Stimulated activated CD8-positive, alpha-beta memory T cell treated with anti-CD3 and anti-CD28 coated beads, Interleukin-4, amount 100 ng/mL, for 4 hours (primary cell): ENCODE measurements around the gene KCTD3.

Experiments
- DNase-seq, 2 donors: peaks; one replicate each; pipeline ENCODE4 v3.0.0-alpha.2; 2020; ENCODE audit warnings: low read depth in 2 of 2, low spot score in 1 of 2

KCTD3 gene

DNA sequence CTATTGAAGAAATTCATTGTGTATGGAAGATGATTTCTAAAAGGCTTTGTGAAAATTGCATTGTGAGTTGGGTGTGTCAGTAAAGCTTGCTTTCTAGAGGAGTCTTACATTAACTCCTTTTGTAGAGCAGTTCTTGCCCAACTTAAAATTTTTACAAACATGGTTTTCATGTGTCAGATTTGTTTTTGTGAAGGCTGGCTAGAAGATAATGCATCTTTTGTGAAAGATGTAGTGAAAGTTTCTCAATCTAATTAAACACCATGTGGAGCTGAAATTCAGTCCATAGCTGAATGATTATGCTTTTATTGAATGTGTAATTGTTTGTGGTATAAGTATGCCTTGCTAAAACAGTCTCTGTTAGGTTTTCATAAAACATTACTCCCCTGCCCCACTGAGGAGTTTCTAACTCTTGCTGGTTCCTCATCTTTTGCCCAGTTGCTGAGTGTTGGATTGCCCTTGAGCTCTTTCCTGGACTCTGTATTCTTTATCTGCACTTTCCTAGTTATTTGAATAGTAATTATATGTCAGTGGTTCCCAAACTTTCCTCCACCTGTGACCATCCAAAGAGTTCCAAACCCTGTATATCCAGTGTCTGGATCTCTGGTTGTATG is 38.0 kb downstream of the KCTD3 start:
- DNase-seq: no peak

DNA sequence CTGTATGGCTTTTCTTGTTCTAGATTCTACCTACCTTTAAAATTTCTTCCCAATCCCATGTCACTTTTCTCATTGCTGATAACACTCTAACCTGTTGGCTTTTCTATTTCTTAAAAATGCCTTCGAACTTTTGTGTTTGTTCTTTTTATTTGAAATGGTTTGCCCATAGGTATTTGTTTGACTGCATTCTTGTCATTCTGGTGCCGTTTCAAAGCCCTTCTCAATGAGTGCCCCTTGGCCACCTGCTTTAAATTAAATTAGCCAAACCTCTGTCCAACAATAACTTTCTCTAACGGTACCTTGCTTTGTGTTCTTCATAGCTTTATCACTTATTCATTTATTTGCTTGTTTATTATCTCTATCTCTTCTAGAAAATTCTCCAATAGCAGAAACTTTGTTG is 38.9 kb downstream of the KCTD3 start:
- no peak for DNase-seq

GRCh38 chr1:215606564-215607168 is 39.6 kb downstream of the KCTD3 start:
- no peak for DNase-seq

DNA sequence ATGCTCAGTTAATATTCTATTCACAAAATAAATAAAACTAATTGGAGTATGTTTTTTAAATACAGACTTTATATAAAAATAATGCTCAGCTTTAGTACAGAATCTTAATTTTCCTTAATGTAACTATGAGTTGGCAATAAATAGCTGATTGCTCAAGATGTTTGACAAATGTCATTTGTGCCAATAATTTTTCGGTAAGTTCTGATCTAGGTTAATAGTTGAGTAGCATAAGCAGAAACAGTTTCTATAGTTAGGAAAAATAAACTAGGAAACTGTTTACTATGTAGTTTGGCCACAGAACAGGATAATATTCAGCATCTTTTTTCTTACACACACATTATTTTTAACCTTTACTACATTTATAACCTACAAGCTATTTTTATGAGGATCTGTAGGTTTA is 40.3 kb downstream of the KCTD3 start:
- DNase-seq: no peak

DNA sequence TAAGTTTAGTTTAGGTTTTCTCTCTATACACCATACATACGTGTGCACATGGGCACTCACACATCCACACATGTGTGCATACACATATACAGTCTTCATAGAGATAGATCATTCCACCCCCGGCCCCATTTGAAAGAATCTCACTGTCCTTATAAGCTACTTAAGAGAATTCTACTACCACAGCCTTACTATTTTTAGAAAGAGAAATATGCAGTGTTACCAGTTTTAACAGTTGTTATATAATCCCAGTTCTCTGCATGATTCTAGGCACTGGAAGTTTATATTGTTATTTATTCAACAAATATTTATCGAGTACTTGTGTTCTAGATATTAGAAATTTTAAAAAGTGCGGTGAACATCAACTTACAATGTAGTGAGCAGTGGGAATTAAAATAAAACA is 41.5 kb downstream of the KCTD3 start:
- DNase-seq: no peak

GRCh38 chr1:215612391-215612790 is 45.3 kb downstream of the KCTD3 start:
- no peak for DNase-seq

- DNase-seq: no peak
Measured at GRCh38 chr1:215617979-215618378, 50.9 kb downstream of the KCTD3 start.

- no peak for DNase-seq
Measured at GRCh38 chr1:215623162-215623561, 56.1 kb downstream of the KCTD3 start.

DNA sequence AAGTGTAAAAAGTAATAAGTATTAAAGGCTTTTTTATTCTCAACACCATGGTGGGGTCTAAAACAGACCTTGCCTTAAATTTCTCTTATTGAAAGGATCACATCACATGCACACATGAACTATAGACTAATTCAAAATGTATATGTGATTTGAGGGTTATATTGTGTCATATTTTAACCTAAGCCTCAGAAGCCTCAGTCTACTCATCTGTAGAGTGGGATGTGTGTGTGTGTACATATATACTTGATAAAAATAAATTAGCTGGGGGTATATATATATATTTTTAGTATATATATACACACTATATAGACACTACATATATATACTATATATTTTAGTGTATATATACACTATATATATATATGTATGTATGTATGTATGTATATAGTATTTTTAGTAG is 58.8 kb downstream of the KCTD3 start:
- no peak for DNase-seq

DNA sequence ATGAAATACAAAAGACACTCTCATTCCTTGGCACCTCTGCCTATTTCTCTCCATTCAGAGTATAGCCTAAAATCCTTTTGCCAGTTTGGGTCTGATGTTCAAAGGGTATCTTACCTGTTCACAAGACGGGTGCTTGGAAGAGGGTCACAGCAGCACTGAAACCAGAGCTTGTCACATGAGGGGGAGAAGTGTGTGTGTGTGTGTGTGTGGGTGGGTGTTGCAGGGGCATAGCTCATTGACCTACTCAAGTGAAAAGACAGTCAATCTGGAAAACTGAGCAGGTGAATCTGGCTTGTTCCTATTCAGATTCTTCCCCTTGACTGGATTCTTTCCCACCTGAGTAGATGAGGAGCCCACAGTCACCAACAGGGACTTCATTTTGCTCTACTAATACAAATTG is 63.9 kb downstream of the KCTD3 start:
- no peak for DNase-seq

GRCh38 chr1:215631489-215631888 is 64.4 kb downstream of the KCTD3 start:
- DNase-seq: no peak

GRCh38 chr1:215635827-215636226 is 68.7 kb downstream of the KCTD3 start:
- no peak for DNase-seq

GRCh38 chr1:215636258-215636965 is 69.3 kb downstream of the KCTD3 start:
- no peak for DNase-seq

DNA sequence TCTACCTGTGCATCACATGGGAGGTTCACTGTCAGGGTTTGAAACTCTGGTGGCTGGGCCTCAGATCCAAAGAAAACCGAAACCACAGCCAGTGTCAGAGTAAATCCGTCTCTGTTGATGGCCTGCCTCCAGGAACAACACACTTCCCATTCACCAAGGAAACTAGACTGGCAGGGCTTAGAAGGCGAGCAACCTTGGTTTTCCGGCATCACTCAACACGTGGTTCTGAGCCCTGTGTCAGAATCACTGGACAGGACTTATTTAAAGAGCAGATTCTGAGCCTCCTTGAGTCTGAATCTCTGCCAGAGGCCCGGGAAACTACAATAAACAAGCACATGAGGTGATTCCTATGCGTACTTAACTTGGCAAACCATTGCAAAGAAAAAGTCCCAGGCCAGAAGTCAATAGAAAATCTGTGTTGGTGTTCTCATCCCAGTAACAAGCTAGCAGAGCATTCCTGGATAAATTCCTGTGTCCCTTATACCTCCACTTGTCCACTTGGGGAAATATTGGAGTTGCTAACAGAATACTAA is 70.0 kb downstream of the KCTD3 start:
- no peak for DNase-seq

DNA sequence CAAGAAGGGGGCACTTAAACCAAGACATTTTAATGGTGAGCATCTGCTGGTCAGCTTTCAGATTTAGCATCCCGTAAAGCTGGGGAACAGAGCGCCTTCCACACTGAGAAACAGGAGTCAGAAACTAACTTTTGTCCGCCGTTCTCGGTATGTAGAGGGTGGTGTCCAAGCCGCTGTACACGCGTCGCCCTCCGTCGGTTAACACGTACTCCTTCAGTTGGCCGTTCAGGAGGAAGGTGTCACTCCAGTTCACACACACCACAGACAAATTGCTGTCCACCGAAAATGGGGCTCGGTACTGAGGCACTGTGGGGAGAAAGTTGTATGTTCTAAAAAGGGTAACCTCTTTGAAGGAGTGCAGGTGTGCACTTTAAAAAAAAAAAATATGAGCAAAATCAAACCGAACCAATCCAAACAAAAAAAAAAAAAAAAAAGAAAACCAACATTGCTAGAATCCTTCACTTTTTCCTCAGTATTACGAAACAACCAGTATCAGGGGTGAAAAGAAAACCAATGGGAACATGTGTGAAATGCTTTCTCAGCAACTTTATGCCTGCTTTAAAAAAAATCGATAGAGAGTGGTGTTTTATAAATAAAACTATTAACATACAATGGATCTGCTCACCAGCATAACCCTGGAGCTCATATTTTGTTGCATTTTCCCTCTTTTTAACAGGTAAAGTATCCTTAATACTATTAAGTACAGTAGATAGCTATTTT is 73.5 kb downstream of the KCTD3 start:
- DNase-seq: no peak

GRCh38 chr1:215643592-215644321 is 76.7 kb downstream of the KCTD3 start:
- no peak for DNase-seq

DNA sequence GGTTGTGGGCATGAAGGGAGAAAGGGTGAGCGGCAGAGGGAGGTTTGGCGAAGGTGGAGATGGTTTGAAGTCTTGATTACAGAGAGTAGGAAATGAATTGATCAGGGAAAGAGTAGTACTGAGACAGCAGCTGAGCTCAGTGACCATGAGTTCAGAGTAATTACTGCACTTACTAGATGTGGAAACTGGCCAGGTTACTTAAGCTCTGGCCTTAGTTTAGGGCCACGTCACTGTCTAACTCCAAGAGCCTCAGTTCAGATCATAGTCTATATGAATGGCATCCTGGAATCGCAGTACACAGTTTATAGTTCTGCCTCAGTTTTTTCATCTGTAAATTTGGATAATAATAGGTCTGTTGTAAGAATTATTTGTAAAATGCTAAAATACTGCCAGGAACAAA is 78.1 kb downstream of the KCTD3 start:
- no peak for DNase-seq

DNA sequence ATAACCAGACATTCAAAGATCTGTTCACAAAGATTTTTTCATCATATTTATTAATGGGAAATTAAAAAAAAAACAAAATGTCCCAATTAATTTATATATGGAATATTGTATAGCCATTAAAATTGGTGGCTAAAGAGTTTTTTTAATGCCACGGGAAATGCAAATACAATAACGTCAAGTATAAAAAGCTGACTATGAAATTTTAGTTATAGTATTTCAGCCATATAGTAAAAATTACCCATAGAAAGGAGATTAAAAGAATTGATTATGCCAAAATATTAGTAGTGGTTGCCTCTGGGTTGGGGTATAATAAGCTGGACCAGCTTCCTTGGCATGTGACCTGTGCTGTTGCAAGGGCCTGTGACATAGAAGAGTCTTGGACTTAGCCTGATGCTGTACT is 78.8 kb downstream of the KCTD3 start:
- DNase-seq: no peak

DNA sequence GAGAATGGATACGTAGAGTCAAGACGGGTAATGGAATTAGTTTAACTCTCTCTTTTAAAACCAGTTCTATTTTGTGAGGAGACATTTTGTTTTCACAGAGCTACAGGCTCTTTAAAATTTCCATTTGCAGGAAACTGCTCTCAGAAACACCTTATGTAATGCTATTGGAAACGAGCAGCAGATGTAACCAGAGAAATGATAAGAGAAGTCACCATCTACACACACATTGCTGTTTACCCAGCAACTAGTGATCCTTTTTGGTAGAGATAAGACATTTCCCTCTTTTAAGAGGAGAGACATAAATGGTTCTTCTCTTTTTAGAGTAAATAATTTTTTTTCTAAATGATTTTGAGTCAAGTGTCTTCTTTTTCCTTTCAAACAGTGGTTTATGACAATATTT is 80.6 kb downstream of the KCTD3 start:
- no peak for DNase-seq

GRCh38 chr1:215648957-215649356 is 81.9 kb downstream of the KCTD3 start:
- no peak for DNase-seq
